Muscle of leg (tissue), 11 donors: Measurements from ENCODE around the gene KDM4B. TPM values are rescaled to one million over a fixed set of nuclear protein-coding genes. Genes with fewer than 3 reads are reported as not detected.
"Not testable (repeated sequence)": the region's sequence is repeated elsewhere in the genome, so short reads cannot be mapped to it uniquely, and the experiment has no call there.

Experiments used
- DNase-seq: peaks from one replicate; pipeline ENCODE4 v3.0.0; 2013
- H3K27ac ChIP-seq: one replicate; pipeline ENCODE4 v1.5.1; 2013; ENCODE audit warnings: mild to moderate bottlenecking, low read length, control low read depth
- H3K27me3 ChIP-seq: one replicate; pipeline ENCODE4 v1.6.1; 2013; ENCODE audit warnings: low read length; ENCODE audit not compliant: control insufficient read depth, insufficient read depth
- H3K36me3 ChIP-seq: one replicate; pipeline ENCODE4 v1.6.1; 2013; ENCODE audit warnings: low read length; ENCODE audit not compliant: control insufficient read depth, insufficient read depth
- H3K4me1 ChIP-seq: one replicate; pipeline ENCODE4 v1.6.1; 2013; ENCODE audit warnings: low read length; ENCODE audit not compliant: control insufficient read depth, insufficient read depth
- H3K4me3 ChIP-seq: one replicate; pipeline ENCODE4 v1.5.1; 2013; ENCODE audit warnings: low read length, control low read depth
- H3K9me3 ChIP-seq: replicated peaks from 2 replicates; pipeline ENCODE4 v1.6.1; 2013; ENCODE audit warnings: low read depth, low read length; ENCODE audit not compliant: control insufficient read depth
- WGBS: methylation state at CpG from one replicate; pipeline ENCODE4 v1.1.5; 2013; ENCODE audit warnings: missing lambda C conversion rate; ENCODE audit not compliant: insufficient coverage; 5-methylcytosine and 5-hydroxymethylcytosine counted together
- polyA plus RNA-seq, 8 donors: library from polyadenylated mRNA; unstranded; fragments of 120-200 nt; gene quantifications; one replicate each; pipeline versions ENCODE4 v1.2.1 to v1.2.3, GENCODE V29; 2013; ENCODE audit warnings: inconsistent platforms in 1 of 8, low replicate concordance in 1 of 8; ENCODE audit not compliant: insufficient read length in 8 of 8, insufficient read depth in 1 of 8
- total RNA-seq: library from RNA; stranded (reverse); fragments of 120-200 nt; gene quantifications from one replicate; pipeline ENCODE4 v1.2.4, GENCODE V29; 2013

The KDM4B gene
- total and polyA plus RNA-seq, 9 donors, result 8.1 to 22.3 (median 21.1) TPM

DNA sequence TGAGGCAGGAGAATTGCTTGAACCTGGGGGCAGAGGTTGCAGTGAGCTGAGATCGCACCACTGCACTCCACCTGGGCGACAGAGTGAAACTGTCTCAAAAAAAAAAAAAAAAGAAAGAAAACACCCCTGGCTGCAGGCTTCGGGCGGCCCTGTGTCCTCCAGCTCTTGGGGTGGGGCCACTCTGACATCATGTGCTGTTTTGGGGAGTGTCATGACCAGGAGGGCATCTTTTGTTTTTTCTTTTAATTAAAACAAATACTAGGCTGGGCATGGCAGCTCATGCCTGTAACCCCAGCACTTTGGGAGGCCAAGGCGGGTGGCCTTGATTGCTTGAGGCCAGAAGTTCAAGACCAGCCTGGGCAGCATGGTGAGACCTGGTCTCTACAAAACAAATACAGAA lies 52.1 kb downstream of the KDM4B start:
- H3K9me3 ChIP-seq, result no peaks in the 10 kb centered on the region
- 100% methylated on average over 2 of the region's 5 CpGs for WGBS
- H3K27me3 ChIP-seq, result no peaks in the 10 kb centered on the region
- no peak for DNase-seq
- H3K36me3 ChIP-seq, result peaks cover 30% of the 10 kb centered on the region
- no peak overlapping the region for H3K4me3 ChIP-seq
- no peak overlapping the region for H3K27ac ChIP-seq
- peaks cover 36% of the 10 kb centered on the region for H3K4me1 ChIP-seq

GRCh38 chr19:5022066-5022860 lies 53.4 kb downstream of the KDM4B start:
- H3K4me1 ChIP-seq, result peaks cover 44% of the 10 kb centered on the region
- H3K36me3 ChIP-seq, result peaks cover 18% of the 10 kb centered on the region
- no peak overlapping the region for H3K4me3 ChIP-seq
- H3K9me3 ChIP-seq, result no peaks in the 10 kb centered on the region
- DNase-seq, result no peak
- WGBS, result 86% methylated on average over 8 of the region's 16 CpGs
- no peak overlapping the region for H3K27ac ChIP-seq
- H3K27me3 ChIP-seq, result no peaks in the 10 kb centered on the region

GRCh38 chr19:5023128-5023571 lies 54.2 kb downstream of the KDM4B start:
- peaks cover 45% of the 10 kb centered on the region for H3K4me1 ChIP-seq
- H3K4me3 ChIP-seq, result no peak overlapping the region
- DNase-seq, result no peak
- H3K36me3 ChIP-seq, result peaks cover 16% of the 10 kb centered on the region
- 79% methylated on average over 16 of the region's 19 CpGs for WGBS
- H3K27me3 ChIP-seq, result no peaks in the 10 kb centered on the region
- no peaks in the 10 kb centered on the region for H3K9me3 ChIP-seq
- H3K27ac ChIP-seq, result no peak overlapping the region

GRCh38 chr19:5024282-5024681 lies 55.4 kb downstream of the KDM4B start:
- H3K27me3 ChIP-seq, result no peaks in the 10 kb centered on the region
- DNase-seq, result peak; percentile 79
- peak overlapping the region; percentile 65 for H3K27ac ChIP-seq
- 37% methylated on average over 10 of the region's 10 CpGs for WGBS
- peaks cover 10% of the 10 kb centered on the region for H3K36me3 ChIP-seq
- peaks cover 2% of the 10 kb centered on the region for H3K9me3 ChIP-seq
- peaks cover 55% of the 10 kb centered on the region for H3K4me1 ChIP-seq
- H3K4me3 ChIP-seq, result no peak overlapping the region

DNA sequence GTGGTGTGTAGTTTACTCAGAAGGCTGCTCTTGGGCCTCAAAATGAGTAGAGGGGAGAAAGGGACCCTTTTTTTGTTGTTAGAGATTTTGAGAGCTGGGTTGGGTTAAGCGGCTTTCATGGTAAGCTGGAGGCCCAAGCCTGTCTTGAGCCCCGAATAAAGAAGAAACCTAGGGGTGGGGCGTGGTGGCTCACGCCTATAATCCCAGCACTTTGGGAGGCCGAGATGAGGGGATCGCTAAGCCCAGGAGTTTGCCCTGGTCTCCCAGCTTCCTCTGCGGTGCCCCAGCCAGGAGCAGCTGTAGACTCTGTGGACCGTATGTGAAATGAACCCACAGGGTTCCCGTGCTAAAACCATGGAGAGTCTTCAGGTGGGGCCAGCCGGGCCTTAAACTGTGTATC lies 56.1 kb downstream of the KDM4B start:
- 67% methylated on average over 9 of the region's 10 CpGs for WGBS
- peak overlapping the region; percentile 49 for H3K27ac ChIP-seq
- H3K4me1 ChIP-seq, result peaks cover 57% of the 10 kb centered on the region

GRCh38 chr19:5026706-5027273 lies 57.9 kb downstream of the KDM4B start:
- no peak overlapping the region for H3K4me3 ChIP-seq
- no peaks in the 10 kb centered on the region for H3K36me3 ChIP-seq
- peaks cover 72% of the 10 kb centered on the region for H3K4me1 ChIP-seq
- peaks cover 2% of the 10 kb centered on the region for H3K9me3 ChIP-seq
- no peak for DNase-seq
- H3K27ac ChIP-seq, result no peak overlapping the region
- no peaks in the 10 kb centered on the region for H3K27me3 ChIP-seq
- WGBS, result 72% methylated on average over 11 of the region's 15 CpGs

More for the DNA sequence above, 56.1 kb downstream of the KDM4B start:
- no peak for DNase-seq
- Histone ChIP-seq H3K4me3 (no peak overlapping the region), H3K36me3 (peaks cover 5% of the 10 kb centered on the region), H3K9me3 (peaks cover 2% of the 10 kb centered on the region), H3K27me3 (no peaks in the 10 kb centered on the region)

GRCh38 chr19:5028229-5028886 lies 59.4 kb downstream of the KDM4B start:
- Histone ChIP-seq H3K36me3 (peaks cover 8% of the 10 kb centered on the region), H3K9me3 (peaks cover 2% of the 10 kb centered on the region), H3K4me3 (no peak overlapping the region), H3K27ac (no peak overlapping the region), H3K4me1 (peaks cover 73% of the 10 kb centered on the region), H3K27me3 (no peaks in the 10 kb centered on the region)
- WGBS, result 89% methylated on average over 11 of the region's 15 CpGs
- DNase-seq, result no peak

DNA sequence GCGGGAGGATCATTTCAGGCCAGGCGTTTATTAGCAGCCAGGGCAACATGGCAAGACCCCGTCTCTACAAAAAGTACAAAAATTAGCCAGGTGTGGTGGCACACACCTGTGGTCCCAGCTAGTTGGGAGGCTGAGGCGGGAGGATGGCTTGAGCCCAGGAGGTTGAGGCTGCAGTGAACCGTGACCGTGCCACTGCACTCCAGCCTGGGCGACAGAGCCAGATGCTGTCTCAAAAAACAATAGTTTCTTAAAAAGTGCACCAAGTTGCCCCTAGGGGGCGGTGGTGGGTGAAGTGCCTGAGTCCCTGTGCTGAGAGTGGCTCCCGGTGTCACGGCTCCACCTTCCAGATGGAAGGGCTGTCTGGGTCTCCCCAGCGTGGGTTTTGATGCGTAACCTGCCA lies 60.7 kb downstream of the KDM4B start:
- H3K9me3 ChIP-seq, H3K4me3 ChIP-seq, H3K27ac ChIP-seq, H3K27me3 ChIP-seq, DNase-seq: not testable (repeated sequence)
- Histone ChIP-seq H3K36me3 (peaks cover 18% of the 10 kb centered on the region), H3K4me1 (peaks cover 63% of the 10 kb centered on the region)
- WGBS, result 63% methylated on average over 12 of the region's 12 CpGs

- Histone ChIP-seq H3K36me3 (peaks cover 22% of the 10 kb centered on the region), H3K9me3 (peaks cover 2% of the 10 kb centered on the region), H3K27ac (no peak overlapping the region), H3K4me3 (no peak overlapping the region), H3K4me1 (peaks cover 63% of the 10 kb centered on the region), H3K27me3 (no peaks in the 10 kb centered on the region)
- 79% methylated on average over 15 of the region's 15 CpGs for WGBS
- DNase-seq, result no peak
Measured at GRCh38 chr19:5030136-5030820, 61.4 kb downstream of the KDM4B start.

- Histone ChIP-seq H3K4me3 (no peak overlapping the region), H3K4me1 (peaks cover 64% of the 10 kb centered on the region), H3K9me3 (peaks cover 2% of the 10 kb centered on the region), H3K36me3 (peaks cover 22% of the 10 kb centered on the region), H3K27me3 (no peaks in the 10 kb centered on the region), H3K27ac (no peak overlapping the region)
- DNase-seq, result no peak
- WGBS, result 87% methylated on average over 13 of the region's 13 CpGs
Measured at GRCh38 chr19:5030822-5031221, 61.9 kb downstream of the KDM4B start.
